Measurements from ENCODE around the gene NELFCD. TPM values are rescaled to one million over a fixed set of nuclear protein-coding genes. Genes with fewer than 3 reads are reported as not detected.

The NELFCD gene
- total and polyA plus RNA-seq, 9 of the 15 experiments (the other 6 are each of a cell fraction or from before 2014, with no cell fraction given), result 11.7 to 163 (median 96.5) TPM

DNA sequence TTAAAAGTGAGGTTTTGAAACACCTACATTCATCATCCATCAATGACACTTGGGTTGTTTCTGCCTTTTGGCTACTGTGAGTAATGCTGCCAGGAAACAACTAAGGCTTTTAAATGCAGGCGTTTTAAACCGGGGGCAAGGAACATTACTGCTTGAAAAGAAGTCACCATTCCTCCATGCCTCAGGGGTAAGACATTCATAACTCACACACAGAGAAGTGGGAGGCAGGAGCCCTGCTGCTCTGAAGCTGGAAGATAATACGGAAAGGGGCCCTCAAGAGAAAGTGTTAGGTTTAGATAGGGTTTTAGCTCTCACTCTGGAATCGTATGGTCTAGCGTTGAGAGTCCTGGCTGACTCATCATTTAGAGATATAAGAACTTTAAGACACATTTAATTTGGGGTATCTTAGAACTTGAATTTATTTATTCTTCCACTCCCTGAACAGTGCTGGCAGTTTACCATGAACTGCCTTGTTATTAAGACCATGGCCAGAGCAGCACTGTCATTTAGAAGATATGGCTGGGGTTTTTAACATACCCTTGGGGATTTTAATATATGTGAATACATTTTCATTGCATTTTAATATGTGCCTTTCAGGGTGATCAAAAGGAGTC lies 40.0 kb downstream of the NELFCD start (continued):
- peak; percentile 71; the same call in 1 of the 2 replicates for TF ChIP-seq ZBTB2 (IDR thresholded peaks at IDR 0.05)
- TF ChIP-seq FOXJ3 (CRISPR knock-in tag; IDR thresholded peaks at IDR 0.05), result no peak
- no peak for TF ChIP-seq PPARD (CRISPR knock-in tag; IDR thresholded peaks at IDR 0.05)
- TF ChIP-seq NCOA1 (IDR thresholded peaks at IDR 0.05; ENCODE audit: low read depth), result peak; percentile 83; the same call in 1 of the 2 replicates
- TF ChIP-seq, protein P1, sequence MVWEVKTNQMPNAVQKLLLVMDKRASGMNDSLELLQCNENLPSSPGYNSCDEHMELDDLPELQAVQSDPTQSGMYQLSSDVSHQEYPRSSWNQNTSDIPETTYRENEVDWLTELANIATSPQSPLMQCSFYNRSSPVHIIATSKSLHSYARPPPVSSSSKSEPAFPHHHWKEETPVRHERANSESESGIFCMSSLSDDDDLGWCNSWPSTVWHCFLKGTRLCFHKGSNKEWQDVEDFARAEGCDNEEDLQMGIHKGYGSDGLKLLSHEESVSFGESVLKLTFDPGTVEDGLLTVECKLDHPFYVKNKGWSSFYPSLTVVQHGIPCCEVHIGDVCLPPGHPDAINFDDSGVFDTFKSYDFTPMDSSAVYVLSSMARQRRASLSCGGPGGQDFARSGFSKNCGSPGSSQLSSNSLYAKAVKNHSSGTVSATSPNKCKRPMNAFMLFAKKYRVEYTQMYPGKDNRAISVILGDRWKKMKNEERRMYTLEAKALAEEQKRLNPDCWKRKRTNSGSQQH (CRISPR knock-in tag; IDR thresholded peaks at IDR 0.05), result 0 out of 2 replicates have a peak, but pooled peaks have one; percentile 82
- TF ChIP-seq MTA3 (IDR thresholded peaks at IDR 0.05; ENCODE audit: borderline replicate concordance), result peak; percentile 76
- peak; percentile 98 for TF ChIP-seq MYNN (IDR thresholded peaks at IDR 0.05)
- no peak for TF ChIP-seq MYNN (CRISPR knock-in tag; IDR thresholded peaks at IDR 0.05)
- TF ChIP-seq SNRNP70 (optimal IDR thresholded peaks at IDR 0.05; ENCODE audit: low read depth, low read length), result no peak
- no peak for TF ChIP-seq HMG20B (CRISPR knock-in tag; IDR thresholded peaks at IDR 0.05)
- TF ChIP-seq CBX5 (IDR thresholded peaks at IDR 0.05; ENCODE audit: borderline replicate concordance, low read depth), result no peak
- peak; percentile 65; the same call in 1 of the 2 replicates for TF ChIP-seq MYC (IDR thresholded peaks at IDR 0.05; ENCODE audit: low read depth, low read length)
- TF ChIP-seq MYC (CRISPR knock-in tag; IDR thresholded peaks at IDR 0.05; ENCODE audit: borderline replicate concordance, low read depth), result no peak
- TF ChIP-seq SMC3 (conservative IDR thresholded peaks at IDR 0.05; ENCODE audit: insufficient read depth, low read depth, low read length), result no peak
- no peak for TF ChIP-seq U2AF1 (optimal IDR thresholded peaks at IDR 0.05; ENCODE audit: low read depth, low read length)
- TF ChIP-seq NR2F6 (CRISPR knock-in tag; IDR thresholded peaks at IDR 0.05), result no peak
- no peak for TF ChIP-seq ZZZ3 (IDR thresholded peaks at IDR 0.05)
- TF ChIP-seq, protein P2, sequence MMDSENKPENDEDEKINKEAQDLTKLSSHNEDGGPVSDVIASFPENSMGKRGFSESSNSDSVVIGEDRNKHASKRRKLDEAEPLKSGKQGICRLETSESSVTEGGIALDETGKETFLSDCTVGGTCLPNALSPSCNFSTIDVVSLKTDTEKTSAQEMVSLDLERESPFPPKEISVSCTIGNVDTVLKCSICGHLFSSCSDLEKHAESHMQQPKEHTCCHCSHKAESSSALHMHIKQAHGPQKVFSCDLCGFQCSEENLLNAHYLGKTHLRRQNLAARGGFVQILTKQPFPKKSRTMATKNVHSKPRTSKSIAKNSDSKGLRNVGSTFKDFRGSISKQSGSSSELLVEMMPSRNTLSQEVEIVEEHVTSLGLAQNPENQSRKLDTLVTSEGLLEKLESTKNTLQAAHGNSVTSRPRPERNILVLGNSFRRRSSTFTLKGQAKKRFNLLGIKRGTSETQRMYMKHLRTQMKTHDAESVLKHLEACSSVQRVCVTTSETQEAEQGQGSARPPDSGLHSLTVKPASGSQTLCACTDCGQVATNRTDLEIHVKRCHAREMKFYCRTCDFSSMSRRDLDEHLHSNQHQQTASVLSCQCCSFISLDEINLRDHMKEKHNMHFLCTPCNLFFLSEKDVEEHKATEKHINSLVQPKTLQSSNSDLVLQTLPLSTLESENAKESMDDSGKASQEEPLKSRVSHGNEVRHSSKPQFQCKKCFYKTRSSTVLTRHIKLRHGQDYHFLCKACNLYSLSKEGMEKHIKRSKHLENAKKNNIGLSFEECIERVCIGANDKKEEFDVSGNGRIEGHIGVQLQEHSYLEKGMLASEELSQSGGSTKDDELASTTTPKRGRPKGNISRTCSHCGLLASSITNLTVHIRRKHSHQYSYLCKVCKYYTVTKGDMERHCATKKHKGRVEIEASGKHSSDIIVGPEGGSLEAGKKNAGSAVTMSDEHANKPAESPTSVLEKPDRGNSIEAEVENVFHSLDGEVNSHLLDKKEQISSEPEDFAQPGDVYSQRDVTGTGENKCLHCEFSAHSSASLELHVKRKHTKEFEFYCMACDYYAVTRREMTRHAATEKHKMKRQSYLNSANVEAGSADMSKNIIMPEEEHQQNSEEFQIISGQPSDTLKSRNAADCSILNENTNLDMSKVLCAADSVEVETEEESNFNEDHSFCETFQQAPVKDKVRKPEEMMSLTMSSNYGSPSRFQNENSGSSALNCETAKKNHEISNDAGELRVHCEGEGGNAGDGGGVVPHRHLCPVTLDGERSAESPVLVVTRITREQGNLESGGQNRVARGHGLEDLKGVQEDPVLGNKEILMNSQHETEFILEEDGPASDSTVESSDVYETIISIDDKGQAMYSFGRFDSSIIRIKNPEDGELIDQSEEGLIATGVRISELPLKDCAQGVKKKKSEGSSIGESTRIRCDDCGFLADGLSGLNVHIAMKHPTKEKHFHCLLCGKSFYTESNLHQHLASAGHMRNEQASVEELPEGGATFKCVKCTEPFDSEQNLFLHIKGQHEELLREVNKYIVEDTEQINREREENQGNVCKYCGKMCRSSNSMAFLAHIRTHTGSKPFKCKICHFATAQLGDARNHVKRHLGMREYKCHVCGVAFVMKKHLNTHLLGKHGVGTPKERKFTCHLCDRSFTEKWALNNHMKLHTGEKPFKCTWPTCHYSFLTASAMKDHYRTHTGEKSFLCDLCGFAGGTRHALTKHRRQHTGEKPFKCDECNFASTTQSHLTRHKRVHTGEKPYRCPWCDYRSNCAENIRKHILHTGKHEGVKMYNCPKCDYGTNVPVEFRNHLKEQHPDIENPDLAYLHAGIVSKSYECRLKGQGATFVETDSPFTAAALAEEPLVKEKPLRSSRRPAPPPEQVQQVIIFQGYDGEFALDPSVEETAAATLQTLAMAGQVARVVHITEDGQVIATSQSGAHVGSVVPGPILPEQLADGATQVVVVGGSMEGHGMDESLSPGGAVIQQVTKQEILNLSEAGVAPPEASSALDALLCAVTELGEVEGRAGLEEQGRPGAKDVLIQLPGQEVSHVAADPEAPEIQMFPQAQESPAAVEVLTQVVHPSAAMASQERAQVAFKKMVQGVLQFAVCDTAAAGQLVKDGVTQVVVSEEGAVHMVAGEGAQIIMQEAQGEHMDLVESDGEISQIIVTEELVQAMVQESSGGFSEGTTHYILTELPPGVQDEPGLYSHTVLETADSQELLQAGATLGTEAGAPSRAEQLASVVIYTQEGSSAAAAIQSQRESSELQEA (IDR thresholded peaks at IDR 0.05; ENCODE audit: low read depth), result no peak
- peak; percentile 63; the same call in 1 of the 2 replicates for TF ChIP-seq ELF4 (CRISPR knock-in tag; IDR thresholded peaks at IDR 0.05)
